HUES6 (cell line): Measurements from ENCODE around the gene TEX22.

Source experiments
- H3K27ac ChIP-seq: 2 replicates; pipeline ENCODE4 v1.7.0; 2013; ENCODE audit warnings: low read depth, mild to moderate bottlenecking, low read length, inconsistent platforms
- H3K27me3 ChIP-seq: 2 replicates; pipeline ENCODE4 v1.6.1; 2013; ENCODE audit warnings: low read length; ENCODE audit not compliant: control insufficient read depth, insufficient read depth
- H3K36me3 ChIP-seq: 2 replicates; pipeline ENCODE4 v1.6.1; 2013; ENCODE audit warnings: low read length; ENCODE audit not compliant: control insufficient read depth, insufficient read depth
- H3K4me1 ChIP-seq: 2 replicates; pipeline ENCODE4 v1.6.1; 2013; ENCODE audit warnings: low read length; ENCODE audit not compliant: control insufficient read depth, insufficient read depth
- H3K4me3 ChIP-seq: 2 replicates; pipeline ENCODE4 v1.5.1; 2013; ENCODE audit warnings: low read depth, low read length
- H3K9ac ChIP-seq: one replicate; pipeline ENCODE4 v1.6.1; 2013; ENCODE audit warnings: mild to moderate bottlenecking, low read length
- H3K9me3 ChIP-seq: 2 replicates; pipeline ENCODE4 v1.6.1; 2013; ENCODE audit warnings: low read depth, low read length; ENCODE audit not compliant: control insufficient read depth, insufficient read depth

The TEX22 gene

DNA sequence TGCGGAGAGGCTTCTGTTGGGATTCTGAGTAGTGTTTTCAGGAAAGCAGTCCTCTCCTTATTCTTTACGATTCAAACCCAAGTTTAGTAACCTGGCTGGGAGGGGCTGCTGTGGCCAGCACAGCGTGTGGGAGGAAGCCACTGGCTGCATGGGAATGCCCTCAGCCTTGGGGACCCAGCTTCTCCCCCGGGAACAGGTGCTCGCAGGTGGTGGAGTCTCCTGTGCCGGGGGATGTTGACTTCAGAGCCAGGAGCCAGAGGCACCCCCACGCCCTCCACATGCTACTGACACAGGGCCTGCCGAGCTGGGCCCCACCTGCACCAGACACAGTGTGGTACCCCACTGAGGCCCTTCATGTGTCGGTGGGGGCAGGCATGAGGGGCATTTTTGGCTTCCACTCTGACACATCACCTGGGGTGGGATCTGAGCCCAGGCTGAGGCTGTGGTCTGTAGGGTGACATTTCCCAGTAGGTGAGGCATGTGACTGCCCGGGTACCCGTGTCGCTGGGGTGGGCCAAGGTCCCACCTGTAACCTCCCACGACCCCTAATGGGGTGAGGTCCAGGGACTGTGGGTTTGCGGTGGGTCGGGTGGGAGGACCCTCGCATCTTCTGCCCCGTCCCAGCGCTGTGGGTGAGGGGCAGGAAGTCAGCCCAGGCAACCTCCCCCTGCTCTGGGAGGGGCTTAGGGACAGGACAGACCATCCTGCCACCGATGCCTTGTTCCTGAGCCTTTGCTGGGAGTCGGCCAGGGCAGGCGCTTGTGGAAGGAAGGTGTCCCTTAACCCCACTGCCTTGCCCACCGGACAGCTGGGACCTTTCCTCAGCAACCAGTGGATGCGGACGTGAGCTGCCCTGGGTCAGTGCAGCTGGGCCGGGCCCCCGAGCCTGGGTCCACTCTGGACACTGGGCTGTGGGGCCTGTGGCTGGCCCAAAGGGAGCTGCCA, 47.8 kb downstream of the TEX22 start:
- no peaks in the 10 kb centered on the region for H3K27me3 ChIP-seq
- H3K4me1 ChIP-seq, result no peaks in the 10 kb centered on the region
- H3K9ac ChIP-seq, result no peak overlapping the region
- H3K4me3 ChIP-seq, result no peak overlapping the region
- H3K9me3 ChIP-seq, result no peaks in the 10 kb centered on the region
- H3K36me3 ChIP-seq, result peaks cover 54% of the 10 kb centered on the region
- no peak overlapping the region for H3K27ac ChIP-seq

DNA sequence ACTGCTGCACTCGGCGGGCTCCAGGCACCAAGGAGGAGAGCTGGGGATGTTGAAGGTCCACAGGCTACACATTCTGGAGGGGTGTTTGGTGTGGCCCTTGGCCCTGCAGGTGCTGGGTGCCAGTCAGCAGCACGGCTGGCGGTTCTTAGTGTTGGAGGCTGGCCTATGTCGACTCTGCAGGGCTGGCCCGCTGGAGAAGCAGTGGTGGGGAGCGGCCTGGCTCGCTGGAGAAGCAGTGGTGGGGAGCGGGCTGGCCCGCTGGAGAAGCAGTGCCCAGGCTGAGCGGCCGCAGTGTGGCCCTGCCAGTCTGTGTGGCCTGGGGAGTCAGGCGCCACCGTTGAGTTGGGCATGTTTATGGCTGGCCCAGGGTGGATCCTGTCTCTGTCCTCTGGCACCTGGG, 48.6 kb downstream of the TEX22 start:
- Histone ChIP-seq H3K4me3 (no peak overlapping the region), H3K27ac (0 out of 2 replicates have a peak overlapping the region, but pooled peaks have one; percentile 3), H3K36me3 (peaks cover 59% of the 10 kb centered on the region), H3K9me3 (no peaks in the 10 kb centered on the region), H3K9ac (no peak overlapping the region), H3K4me1 (no peaks in the 10 kb centered on the region), H3K27me3 (no peaks in the 10 kb centered on the region)

DNA sequence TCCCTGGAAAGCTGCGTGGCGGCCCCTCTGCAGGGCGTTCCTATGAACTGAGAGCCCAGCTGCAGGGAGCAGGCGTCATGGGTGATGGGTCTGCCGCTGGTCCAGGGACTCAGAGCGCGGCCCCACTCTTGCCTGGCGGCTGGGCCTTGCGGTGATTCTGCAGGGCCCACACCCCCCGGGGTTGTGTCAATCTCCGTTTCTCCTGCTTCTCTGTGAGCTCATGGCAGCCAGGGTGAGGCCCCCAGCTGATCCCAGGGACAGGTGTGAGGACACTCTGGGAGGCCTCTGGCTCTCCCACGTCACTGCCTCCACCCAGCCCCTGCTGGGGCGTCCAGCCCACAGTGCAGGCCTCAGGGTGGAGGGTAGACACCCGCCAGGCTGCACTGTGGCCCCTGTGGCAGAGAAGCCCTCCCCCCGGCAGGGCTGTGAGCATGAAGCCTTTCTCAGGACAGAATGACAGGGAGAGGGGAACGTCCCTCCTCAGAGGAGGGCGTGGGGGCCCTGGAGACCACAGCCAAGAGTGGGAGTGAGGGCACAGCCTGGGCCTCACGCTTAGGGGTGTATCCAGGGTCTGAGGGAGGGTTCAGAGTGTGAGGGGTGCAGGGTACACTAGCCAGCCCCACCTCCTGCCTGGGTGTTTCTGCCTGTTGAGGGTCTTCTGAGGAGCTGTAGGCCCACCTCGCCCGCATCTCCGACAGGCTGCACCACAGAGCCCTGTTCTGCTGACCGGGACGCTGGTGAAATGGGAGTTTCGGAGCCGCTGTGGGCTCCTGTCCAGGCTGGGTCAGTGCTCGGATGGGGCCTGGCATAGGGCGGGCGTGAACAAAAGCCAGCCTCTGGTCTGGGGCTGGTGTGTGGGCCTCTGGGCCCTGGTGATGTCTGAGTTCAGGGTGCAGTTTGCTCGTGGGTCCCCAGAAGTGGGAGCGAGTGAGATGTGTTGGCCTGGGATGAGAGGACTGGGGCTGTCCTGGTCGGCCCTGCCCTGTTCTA, 49.6 kb downstream of the TEX22 start:
- Histone ChIP-seq H3K9ac (no peak overlapping the region), H3K27ac (0 out of 2 replicates have a peak overlapping the region, but pooled peaks have one; percentile 25), H3K36me3 (peaks cover 59% of the 10 kb centered on the region), H3K4me3 (no peak overlapping the region), H3K9me3 (no peaks in the 10 kb centered on the region), H3K4me1 (no peaks in the 10 kb centered on the region), H3K27me3 (no peaks in the 10 kb centered on the region)

DNA sequence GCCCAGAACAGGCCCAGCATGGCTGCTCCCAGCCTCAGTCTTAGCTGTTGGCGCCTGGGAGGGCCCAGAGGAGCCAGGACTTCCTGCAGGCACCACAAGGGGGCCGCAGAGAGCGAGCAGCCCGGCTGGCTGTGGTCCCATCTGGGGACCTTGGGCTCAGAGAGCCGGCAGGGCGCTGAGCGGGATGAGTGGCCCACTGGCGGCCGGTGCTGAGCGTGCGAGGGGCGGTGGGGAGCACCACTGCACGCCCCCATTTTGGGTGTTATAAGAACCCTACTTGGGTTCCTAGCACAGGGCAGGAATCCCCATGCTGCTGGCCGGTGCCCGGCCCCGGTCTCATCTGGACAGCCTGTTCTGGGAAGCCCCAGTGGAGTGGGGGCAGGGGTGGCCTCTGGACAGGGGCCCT, 50.4 kb downstream of the TEX22 start:
- no peak overlapping the region for H3K9ac ChIP-seq
- H3K4me1 ChIP-seq, result no peaks in the 10 kb centered on the region
- no peaks in the 10 kb centered on the region for H3K9me3 ChIP-seq
- H3K27ac ChIP-seq, result 0 out of 2 replicates have a peak overlapping the region, but pooled peaks have one; percentile 26
- H3K27me3 ChIP-seq, result no peaks in the 10 kb centered on the region
- no peak overlapping the region for H3K4me3 ChIP-seq
- H3K36me3 ChIP-seq, result peaks cover 62% of the 10 kb centered on the region

DNA sequence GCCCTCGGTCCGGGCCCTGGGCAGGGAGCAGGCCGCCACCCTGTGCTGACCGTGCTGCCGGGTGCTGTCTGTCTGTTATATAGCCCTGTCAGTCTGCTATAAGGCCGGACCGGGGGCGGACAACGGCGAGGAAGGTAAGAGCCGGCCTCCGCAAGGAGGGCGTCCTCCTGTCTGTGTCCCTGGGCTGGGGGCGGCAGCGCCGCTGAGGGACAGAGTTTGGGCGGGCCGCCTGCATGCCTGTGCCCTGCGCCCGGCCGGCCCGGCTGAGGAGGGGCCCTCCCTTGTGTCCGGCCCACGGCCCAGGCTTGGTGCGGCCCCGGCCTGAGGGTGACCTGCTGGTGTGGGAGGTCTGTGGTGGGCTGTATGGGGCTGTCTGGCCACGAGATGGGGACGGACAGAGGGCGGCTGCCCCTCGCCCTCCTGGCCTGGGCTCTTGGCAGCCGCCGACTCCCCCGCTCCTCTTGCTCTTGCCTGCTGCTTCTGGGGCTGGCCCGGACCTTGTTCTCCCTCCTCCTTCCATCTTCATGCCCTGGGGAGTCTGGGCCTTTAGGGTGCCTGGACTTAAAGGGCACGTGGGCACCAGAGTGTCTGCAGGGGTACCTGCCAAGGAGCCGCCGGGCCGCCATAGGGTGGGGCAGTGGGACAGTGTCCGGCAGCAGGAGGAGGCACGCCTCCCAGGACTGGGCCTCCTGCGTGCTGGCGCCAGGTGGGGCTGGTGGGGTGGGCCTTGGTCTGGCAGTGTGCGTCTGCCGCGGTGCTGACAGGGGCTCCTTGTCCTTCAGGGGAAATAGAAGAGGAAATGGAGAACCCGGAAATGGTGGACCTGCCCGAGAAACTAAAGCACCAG, 51.2 kb downstream of the TEX22 start:
- Histone ChIP-seq H3K27me3 (no peaks in the 10 kb centered on the region), H3K4me1 (no peaks in the 10 kb centered on the region), H3K4me3 (no peak overlapping the region), H3K9ac (no peak overlapping the region), H3K36me3 (peaks cover 69% of the 10 kb centered on the region), H3K9me3 (no peaks in the 10 kb centered on the region), H3K27ac (0 out of 2 replicates have a peak overlapping the region, but pooled peaks have one; percentile 26)

DNA sequence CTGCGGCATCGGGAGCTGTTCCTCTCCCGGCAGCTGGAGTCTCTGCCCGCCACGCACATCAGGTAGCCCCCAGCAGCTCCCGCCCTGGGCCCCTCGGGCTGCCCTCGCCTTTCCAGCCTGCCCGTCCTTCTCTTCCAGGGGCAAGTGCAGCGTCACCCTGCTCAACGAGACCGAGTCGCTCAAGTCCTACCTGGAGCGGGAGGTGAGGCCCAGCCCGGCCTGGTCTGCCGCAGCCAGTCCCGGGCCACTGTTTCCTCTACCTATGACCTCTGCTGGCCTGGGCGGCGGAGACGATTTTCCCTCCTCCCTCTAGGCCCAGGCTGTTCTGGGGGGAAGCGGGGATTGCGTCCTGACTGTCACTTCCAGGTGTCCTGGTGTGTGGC, 51.8 kb downstream of the TEX22 start:
- no peaks in the 10 kb centered on the region for H3K4me1 ChIP-seq
- peaks cover 71% of the 10 kb centered on the region for H3K36me3 ChIP-seq
- no peak overlapping the region for H3K4me3 ChIP-seq
- no peak overlapping the region for H3K27ac ChIP-seq
- no peak overlapping the region for H3K9ac ChIP-seq
- no peaks in the 10 kb centered on the region for H3K27me3 ChIP-seq
- H3K9me3 ChIP-seq, result no peaks in the 10 kb centered on the region

DNA sequence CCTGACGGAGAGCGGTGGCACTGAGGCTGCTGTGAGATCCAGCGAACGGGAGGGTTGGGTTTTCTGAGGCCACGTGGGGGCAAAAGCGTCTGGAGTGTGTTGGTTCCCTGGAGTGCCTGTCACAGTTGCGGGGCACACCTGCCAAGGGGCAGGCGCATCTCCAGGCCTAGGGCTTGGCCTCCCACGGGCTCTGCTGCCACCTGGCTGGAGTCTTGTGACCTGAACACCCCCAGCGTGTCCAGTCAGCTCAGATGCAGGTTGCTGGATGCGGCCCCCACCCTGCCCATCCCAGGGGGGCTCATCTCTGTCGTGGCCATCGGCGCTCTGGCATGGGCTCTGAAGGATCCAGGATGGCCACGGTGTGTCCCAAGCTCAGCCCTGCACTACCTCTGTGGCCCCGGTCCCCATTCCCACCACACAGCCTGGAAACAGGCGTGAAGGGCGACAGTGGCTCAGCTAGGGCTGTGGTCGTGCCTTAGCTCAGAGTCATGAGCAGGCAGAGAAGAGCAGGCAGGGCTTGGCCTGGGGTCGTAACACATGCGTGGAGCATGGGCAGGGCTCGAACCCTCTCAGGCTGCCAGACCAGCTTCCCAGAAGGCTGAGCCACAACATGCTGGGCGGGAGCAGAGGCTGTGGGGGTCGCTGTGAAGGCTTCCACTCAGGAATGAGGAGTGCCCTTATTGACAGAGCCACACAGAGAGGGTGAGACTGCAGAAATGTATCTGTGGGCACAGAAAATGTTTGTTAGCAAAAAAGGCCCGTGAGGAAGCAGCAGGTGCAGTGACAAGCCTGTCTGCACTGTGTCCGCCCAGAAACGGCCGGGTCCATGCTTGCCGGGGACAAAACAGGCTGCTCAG, 52.8 kb downstream of the TEX22 start:
- Histone ChIP-seq H3K27ac (no peak overlapping the region), H3K9me3 (no peaks in the 10 kb centered on the region), H3K4me3 (no peak overlapping the region), H3K36me3 (peaks cover 76% of the 10 kb centered on the region), H3K4me1 (no peaks in the 10 kb centered on the region), H3K27me3 (no peaks in the 10 kb centered on the region), H3K9ac (no peak overlapping the region)

DNA sequence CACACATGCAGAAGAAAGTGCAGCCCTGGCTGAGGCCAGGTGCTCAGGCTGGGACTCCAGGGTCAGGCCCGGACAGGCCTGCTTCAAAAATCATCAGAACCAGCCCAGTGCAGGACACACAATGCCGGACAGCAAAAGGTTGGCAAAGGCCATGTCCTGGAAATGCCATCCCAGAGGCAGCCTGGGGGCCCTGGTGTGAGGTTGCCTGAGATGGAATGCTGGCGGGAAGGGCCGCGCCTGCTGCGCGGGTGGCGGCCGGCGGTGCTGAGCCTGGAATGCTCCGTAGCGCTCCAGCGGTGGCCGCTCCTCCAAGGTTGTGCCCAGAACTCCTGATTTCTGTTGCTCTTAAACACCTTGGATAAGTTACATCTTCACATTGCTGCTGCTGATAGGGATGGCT, 54.6 kb downstream of the TEX22 start:
- no peaks in the 10 kb centered on the region for H3K27me3 ChIP-seq
- H3K36me3 ChIP-seq, result peaks cover 84% of the 10 kb centered on the region
- no peak overlapping the region for H3K27ac ChIP-seq

DNA sequence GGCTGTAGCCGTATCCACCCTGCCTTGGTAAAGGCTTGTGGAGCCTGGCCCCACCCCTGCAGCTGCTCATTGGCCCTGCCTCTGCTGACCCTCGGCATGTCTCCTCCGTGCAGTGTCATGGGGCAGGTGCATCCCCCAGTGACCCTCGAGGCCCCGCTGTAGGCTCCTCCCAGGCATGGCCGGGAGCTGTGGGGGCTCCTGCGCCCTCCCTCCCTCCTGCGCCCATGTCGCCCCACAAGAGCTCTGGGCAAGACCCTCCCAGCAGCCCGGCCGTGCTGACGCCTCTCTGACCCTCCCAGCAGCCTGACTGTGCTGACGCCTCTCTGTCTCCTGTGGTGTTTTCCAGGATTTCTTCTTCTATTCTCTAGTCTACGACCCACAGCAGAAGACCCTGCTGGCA, 55.5 kb downstream of the TEX22 start:
- no peak overlapping the region for H3K4me3 ChIP-seq
- H3K27ac ChIP-seq, result no peak overlapping the region
- H3K36me3 ChIP-seq, result peaks cover 88% of the 10 kb centered on the region
- no peaks in the 10 kb centered on the region for H3K27me3 ChIP-seq
- H3K9me3 ChIP-seq, result no peaks in the 10 kb centered on the region
- no peaks in the 10 kb centered on the region for H3K4me1 ChIP-seq
- H3K9ac ChIP-seq, result no peak overlapping the region

More for the DNA sequence above, 54.6 kb downstream of the TEX22 start:
- no peaks in the 10 kb centered on the region for H3K4me1 ChIP-seq
- no peaks in the 10 kb centered on the region for H3K9me3 ChIP-seq
- no peak overlapping the region for H3K9ac ChIP-seq
- no peak overlapping the region for H3K4me3 ChIP-seq
